ENCODE measurements around the gene CCL27.
A peak's percentile ranks its signal among the peaks of the same experiment; 100 is the strongest.

The CCL27 gene

GRCh38 chr9:34633166-34633565 lies 29.3 kb downstream of the CCL27 start:
- no peaks in the 10 kb centered on the region for H3K9me3 ChIP-seq (ENCODE audit: insufficient read depth, low read length)
- H3K27ac ChIP-seq (ENCODE audit: low read depth, low read length), result no peak overlapping the region
- H3K9ac ChIP-seq (ENCODE audit: low read length), result no peak overlapping the region
- 0 out of 2 replicates have a peak, but pooled peaks cover 5% of the 10 kb centered on the region for H3K36me3 ChIP-seq (ENCODE audit: low read length)
- no peak overlapping the region for H3K4me3 ChIP-seq (ENCODE audit: insufficient read depth, low read length, poor library complexity, severe bottlenecking)
- H2AFZ ChIP-seq (ENCODE audit: low read depth, low read length, severe bottlenecking), result no peak overlapping the region
- TF ChIP-seq CTCF (IDR thresholded peaks at IDR 0.05; ENCODE audit: insufficient read depth, low read length, poor library complexity, severe bottlenecking) (no peak), EZH2phosphoT487 (conservative IDR thresholded peaks at IDR 0.05; ENCODE audit: low read length) (no peak)
- peaks cover 20% of the 10 kb centered on the region for H3F3A ChIP-seq (ENCODE audit: insufficient read depth)
- no peaks in the 10 kb centered on the region for H3K9me2 ChIP-seq (replicated peaks; ENCODE audit: insufficient read depth, low read length)
- 0 out of 2 replicates have a peak, but pooled peaks cover under 1% of the 10 kb centered on the region for H3K27me3 ChIP-seq (ENCODE audit: low read length)
- peaks cover 26% of the 10 kb centered on the region for H3K79me2 ChIP-seq (ENCODE audit: insufficient read depth, low read length)
- no peak overlapping the region for H3K4me2 ChIP-seq (ENCODE audit: low read depth, low read length, poor library complexity, severe bottlenecking)
- H4K20me1 ChIP-seq (ENCODE audit: low read depth, low read length), result no peaks in the 10 kb centered on the region

DNA sequence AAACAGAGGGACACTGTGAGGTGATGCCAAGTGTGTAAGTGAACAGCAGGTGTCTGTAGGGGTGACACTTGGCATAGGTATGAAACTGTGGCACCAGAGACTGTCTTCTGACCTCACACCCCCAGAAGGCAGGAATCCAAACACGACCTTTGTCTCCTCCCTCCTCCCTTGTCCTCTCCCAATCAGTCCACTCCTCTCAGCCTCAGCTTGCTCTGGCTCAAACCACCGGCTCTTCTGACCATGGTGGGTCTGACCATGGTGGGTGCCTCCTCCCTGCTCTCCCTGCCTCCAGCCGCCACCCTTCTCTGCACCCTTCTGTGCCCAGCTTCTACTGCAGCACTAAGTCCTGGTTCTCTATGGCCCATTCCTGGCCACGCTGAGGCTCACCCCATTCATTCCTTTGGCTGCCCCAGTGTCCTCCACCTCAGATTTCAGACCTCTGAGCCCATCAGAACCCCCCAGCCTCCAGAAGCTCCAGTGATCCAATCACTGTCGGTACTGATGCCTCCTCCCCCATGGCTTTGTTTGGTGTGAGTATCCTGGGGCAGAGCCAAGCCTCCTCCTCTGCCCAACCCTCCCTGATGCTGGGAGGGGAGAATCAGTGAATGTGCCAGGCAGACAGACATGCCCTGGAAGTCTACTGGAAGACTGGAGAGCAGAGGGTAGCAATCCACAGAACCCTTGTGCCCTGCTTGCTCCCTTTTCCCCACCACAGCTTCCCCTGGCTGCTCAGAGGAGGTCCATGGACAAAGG lies 31.9 kb downstream of the CCL27 start:
- H3K27me3 ChIP-seq (ENCODE audit: low read length), result 0 out of 2 replicates have a peak, but pooled peaks cover 3% of the 10 kb centered on the region
- H3K4me3 ChIP-seq (ENCODE audit: insufficient read depth, low read length, poor library complexity, severe bottlenecking), result no peak overlapping the region
- peaks cover 20% of the 10 kb centered on the region for H3F3A ChIP-seq (ENCODE audit: insufficient read depth)
- H4K20me1 ChIP-seq (ENCODE audit: low read depth, low read length), result no peaks in the 10 kb centered on the region
- 0 out of 2 replicates have a peak, but pooled peaks cover 5% of the 10 kb centered on the region for H3K36me3 ChIP-seq (ENCODE audit: low read length)
- no peak overlapping the region for H2AFZ ChIP-seq (ENCODE audit: low read depth, low read length, severe bottlenecking)
- H3K4me2 ChIP-seq (ENCODE audit: low read depth, low read length, poor library complexity, severe bottlenecking), result no peak overlapping the region
- no peak for TF ChIP-seq CTCF (IDR thresholded peaks at IDR 0.05; ENCODE audit: insufficient read depth, low read length, poor library complexity, severe bottlenecking)
- no peak for TF ChIP-seq EZH2phosphoT487 (conservative IDR thresholded peaks at IDR 0.05; ENCODE audit: low read length)
- H3K9ac ChIP-seq (ENCODE audit: low read length), result no peak overlapping the region
- H3K9me2 ChIP-seq (replicated peaks; ENCODE audit: insufficient read depth, low read length), result no peaks in the 10 kb centered on the region
- no peak overlapping the region for H3K27ac ChIP-seq (ENCODE audit: low read depth, low read length)
- H3K9me3 ChIP-seq (ENCODE audit: insufficient read depth, low read length), result no peaks in the 10 kb centered on the region
- H3K79me2 ChIP-seq (ENCODE audit: insufficient read depth, low read length), result peaks cover 7% of the 10 kb centered on the region

DNA sequence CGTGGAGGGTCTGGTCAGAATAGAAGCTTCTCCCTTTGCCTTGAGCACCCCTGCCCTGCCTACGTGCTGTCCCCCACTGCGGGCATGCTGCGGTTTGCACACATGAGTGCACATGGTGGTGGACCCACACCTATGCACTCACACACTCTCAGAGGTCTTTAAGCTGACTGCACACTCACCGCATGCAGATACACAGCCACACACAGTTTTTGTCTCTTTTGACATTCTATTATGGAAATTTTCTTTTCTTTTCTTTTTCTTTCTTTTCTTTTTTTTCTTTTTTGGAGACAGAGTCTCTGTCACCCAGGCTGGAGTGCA lies 33.0 kb downstream of the CCL27 start:
- Histone ChIP-seq H3K4me2 (ENCODE audit: low read depth, low read length, poor library complexity, severe bottlenecking) (peak overlapping the region; percentile 40), H3K36me3 (ENCODE audit: low read length) (no peaks in the 10 kb centered on the region), H3K4me3 (ENCODE audit: insufficient read depth, low read length, poor library complexity, severe bottlenecking) (no peak overlapping the region), H2AFZ (ENCODE audit: low read depth, low read length, severe bottlenecking) (no peak overlapping the region), H3K9me3 (ENCODE audit: insufficient read depth, low read length) (no peaks in the 10 kb centered on the region), H3K9ac (ENCODE audit: low read length) (no peak overlapping the region), H4K20me1 (ENCODE audit: low read depth, low read length) (no peaks in the 10 kb centered on the region), H3K79me2 (ENCODE audit: insufficient read depth, low read length) (no peaks in the 10 kb centered on the region), H3K27me3 (ENCODE audit: low read length) (0 out of 2 replicates have a peak, but pooled peaks cover 3% of the 10 kb centered on the region), H3K9me2 (replicated peaks; ENCODE audit: insufficient read depth, low read length) (no peaks in the 10 kb centered on the region), H3K27ac (ENCODE audit: low read depth, low read length) (no peak overlapping the region), H3F3A (ENCODE audit: insufficient read depth) (peaks cover 11% of the 10 kb centered on the region)
- TF ChIP-seq CTCF (IDR thresholded peaks at IDR 0.05; ENCODE audit: insufficient read depth, low read length, poor library complexity, severe bottlenecking), result no peak
- no peak for TF ChIP-seq EZH2phosphoT487 (conservative IDR thresholded peaks at IDR 0.05; ENCODE audit: low read length)

All from SU-DHL-6 (cell line).